Measurements from ENCODE around the gene ANKK1.

Gene ANKK1

GRCh38 chr11:113400631-113401230, 13.2 kb downstream of the ANKK1 start:
- DNase-seq (ENCODE audit: low spot score) = no peak

GRCh38 chr11:113401718-113402117, 14.1 kb downstream of the ANKK1 start:
- DNase-seq (ENCODE audit: low spot score) = no peak
- in situ Hi-C loops (cut with MboI; ENCODE audit: low sequenced_read_pairs, unreplicated experiment) = no loop called here
- TF ChIP-seq CTCF (IDR thresholded peaks at IDR 0.05; ENCODE audit: borderline replicate concordance, control extremely low read depth, extremely low read depth, insufficient read depth, missing control alignments) = no peak

More at GRCh38 chr11:113400631-113401230, 13.2 kb downstream of the ANKK1 start:
- no peak for TF ChIP-seq CTCF (IDR thresholded peaks at IDR 0.05; ENCODE audit: borderline replicate concordance, control extremely low read depth, extremely low read depth, insufficient read depth, missing control alignments)
- in situ Hi-C loops (cut with MboI; ENCODE audit: low sequenced_read_pairs, unreplicated experiment) = no loop called here

- no peak for TF ChIP-seq CTCF (IDR thresholded peaks at IDR 0.05; ENCODE audit: borderline replicate concordance, control extremely low read depth, extremely low read depth, insufficient read depth, missing control alignments)
- in situ Hi-C loops (cut with MboI; ENCODE audit: low sequenced_read_pairs, unreplicated experiment) = no loop called here
- DNase-seq (ENCODE audit: low spot score) = no peak
Observed at GRCh38 chr11:113404859-113405430, 17.4 kb downstream of the ANKK1 start.

GRCh38 chr11:113405724-113406478, 18.3 kb downstream of the ANKK1 start:
- TF ChIP-seq CTCF (IDR thresholded peaks at IDR 0.05; ENCODE audit: borderline replicate concordance, control extremely low read depth, extremely low read depth, insufficient read depth, missing control alignments) = no peak
- DNase-seq (ENCODE audit: low spot score) = no peak
- in situ Hi-C loops (cut with MboI; ENCODE audit: low sequenced_read_pairs, unreplicated experiment) = no loop called here

- TF ChIP-seq CTCF (IDR thresholded peaks at IDR 0.05; ENCODE audit: borderline replicate concordance, control extremely low read depth, extremely low read depth, insufficient read depth, missing control alignments) = no peak
- in situ Hi-C loops (cut with MboI; ENCODE audit: low sequenced_read_pairs, unreplicated experiment) = no loop called here
- DNase-seq (ENCODE audit: low spot score) = no peak
Observed at GRCh38 chr11:113407163-113407562, 19.6 kb downstream of the ANKK1 start.

GRCh38 chr11:113408206-113408605, 20.6 kb downstream of the ANKK1 start:
- in situ Hi-C loops (cut with MboI; ENCODE audit: low sequenced_read_pairs, unreplicated experiment) = no loop called here
- DNase-seq (ENCODE audit: low spot score) = no peak
- no peak for TF ChIP-seq CTCF (IDR thresholded peaks at IDR 0.05; ENCODE audit: borderline replicate concordance, control extremely low read depth, extremely low read depth, insufficient read depth, missing control alignments)

All from GM13976 (cell line).